ENCODE measurements around the gene PALLD. TPM values are rescaled to one million over a fixed set of nuclear protein-coding genes. Genes with fewer than 3 reads are reported as not detected.

PALLD gene
- total and polyA plus RNA-seq, 2 of the 8 experiments (the other 6 are each of a cell fraction or from before 2014, with no cell fraction given), result 10.5 to 25.0 TPM

- TF ChIP-seq FOSL1 (IDR thresholded peaks at IDR 0.05; ENCODE audit: insufficient read depth, low read depth, low read length), result no peak
- no peak for TF ChIP-seq HDAC2 (IDR thresholded peaks at IDR 0.05; ENCODE audit: borderline replicate concordance in 1 of 2, low read depth in 2 of 2, low read length in 2 of 2)
- TF ChIP-seq PHF8 (conservative IDR thresholded peaks at IDR 0.05; ENCODE audit: low read depth, low read length), result no peak
Measured at GRCh38 chr4:168679397-168679796, 182.5 kb downstream of the PALLD start (continued).

Measured in H1 (cell line).